GM13976 (cell line): ENCODE data around the gene RAD51B.

Source experiments
- DNase-seq: peaks from one replicate; pipeline ENCODE4 v3.0.0; 2012; ENCODE audit warnings: low spot score
- CTCF ChIP-seq: IDR thresholded peaks from 2 replicates; pipeline ENCODE4 v1.5.1; 2012; ENCODE audit warnings: borderline replicate concordance, mild to moderate bottlenecking; ENCODE audit not compliant: insufficient read depth; ENCODE audit errors: extremely low read depth, missing control alignments, control extremely low read depth
- in situ Hi-C: fragments of 300-500 bp; cut with MboI; formaldehyde crosslinking; loops from one replicate; pipeline ENCODE4 v1.12.0; 2022; ENCODE audit warnings: low sequenced_read_pairs, mixed read lengths, inconsistent platforms; ENCODE audit not compliant: unreplicated experiment

The RAD51B gene

GRCh38 chr14:68718023-68718990, 898.7 kb downstream of the RAD51B start:
- TF ChIP-seq CTCF = no peak
- in situ Hi-C loops = no loop called here
- no peak for DNase-seq

GRCh38 chr14:68719634-68720384, 900.2 kb downstream of the RAD51B start:
- no peak for DNase-seq
- in situ Hi-C loops = no loop called here
- no peak for TF ChIP-seq CTCF

GRCh38 chr14:68722186-68722585, 902.6 kb downstream of the RAD51B start:
- DNase-seq = no peak
- in situ Hi-C loops = no loop called here
- no peak for TF ChIP-seq CTCF

DNA sequence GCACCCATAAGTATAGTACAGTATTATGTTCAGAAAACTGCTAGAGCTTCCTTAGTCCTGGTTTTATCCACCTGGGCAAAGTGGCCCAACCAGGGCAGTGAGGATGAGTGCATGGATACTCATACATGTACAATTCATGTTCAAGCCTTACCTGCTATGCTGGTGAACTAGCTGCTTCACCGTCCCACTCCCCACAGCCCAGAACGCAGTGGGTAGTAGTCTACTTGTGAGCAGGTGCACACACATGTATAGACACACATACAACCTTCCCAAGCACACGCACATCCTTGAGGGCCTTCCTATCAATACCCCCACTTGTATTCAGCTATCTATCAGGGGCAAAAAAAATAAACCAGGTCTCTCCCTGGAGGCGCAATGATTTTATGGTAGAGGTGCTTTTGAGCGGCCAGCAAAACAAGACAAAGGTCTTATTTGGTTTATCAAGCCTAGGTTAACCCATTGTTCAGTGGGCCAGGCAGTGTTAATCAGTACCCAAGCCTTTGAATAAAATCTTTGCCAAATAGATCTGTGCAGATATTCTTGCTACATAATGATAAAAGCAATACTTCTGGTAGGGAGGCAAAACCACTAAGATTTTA, 903.5 kb downstream of the RAD51B start:
- in situ Hi-C loops = no loop called here
- DNase-seq = no peak

DNA sequence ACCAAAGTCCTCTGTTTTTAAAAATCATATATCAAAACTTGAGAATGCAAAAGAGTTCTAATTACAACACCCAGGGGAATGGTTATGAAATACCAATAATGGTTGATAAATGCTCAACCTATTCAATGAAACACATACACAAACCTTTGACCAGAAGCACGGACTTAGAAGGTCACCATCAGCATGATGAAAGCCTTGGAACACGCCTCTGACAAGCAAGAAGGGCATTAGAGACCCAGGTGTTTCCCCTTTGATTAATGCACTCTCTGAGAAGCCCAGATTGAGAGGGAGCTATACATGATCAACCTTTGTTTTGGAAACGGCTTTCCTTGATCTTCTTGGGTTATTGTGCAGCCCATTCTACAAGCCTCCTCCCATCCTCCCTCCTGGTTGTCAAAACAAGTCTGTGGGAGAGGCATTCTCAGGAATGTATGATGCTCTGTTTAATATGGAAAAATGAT, 904.3 kb downstream of the RAD51B start:
- TF ChIP-seq CTCF = no peak
- DNase-seq = no peak
- in situ Hi-C loops = no loop called here

More for the DNA sequence above, 903.5 kb downstream of the RAD51B start:
- TF ChIP-seq CTCF = no peak

GRCh38 chr14:68724914-68725313, 905.3 kb downstream of the RAD51B start:
- in situ Hi-C loops = no loop called here
- DNase-seq = no peak
- TF ChIP-seq CTCF = no peak
